ENCODE data around the gene SSX2IP. TPM values are rescaled to one million over a fixed set of nuclear protein-coding genes. Genes with fewer than 3 reads are reported as not detected.

SSX2IP gene
- total RNA-seq, 1 donor from 2014 or later, result 22.2 TPM

DNA sequence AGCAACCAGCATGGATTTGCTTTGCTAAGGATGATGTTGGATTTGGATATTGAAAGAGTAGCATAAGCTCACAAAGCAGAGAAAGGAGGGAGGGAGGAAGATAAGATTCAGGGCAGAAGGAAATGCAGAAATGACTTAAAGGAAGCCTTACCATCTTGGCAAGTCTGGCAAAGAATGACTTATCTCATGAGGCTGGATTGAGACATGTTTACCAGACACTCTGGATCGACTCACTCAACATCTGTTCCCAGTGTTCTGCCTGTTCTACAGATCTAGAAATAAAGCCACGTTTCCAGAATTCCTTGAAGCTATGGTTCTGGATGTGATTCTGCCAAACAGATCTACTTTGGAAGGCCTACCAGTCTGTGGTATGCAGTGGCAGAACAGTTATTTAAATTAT is 77.2 kb downstream of the SSX2IP start:
- H3K9me3 Mint-ChIP-seq, result peaks cover 14% of the 10 kb centered on the region
- H3K27ac Mint-ChIP-seq, result no peak overlapping the region

DNA sequence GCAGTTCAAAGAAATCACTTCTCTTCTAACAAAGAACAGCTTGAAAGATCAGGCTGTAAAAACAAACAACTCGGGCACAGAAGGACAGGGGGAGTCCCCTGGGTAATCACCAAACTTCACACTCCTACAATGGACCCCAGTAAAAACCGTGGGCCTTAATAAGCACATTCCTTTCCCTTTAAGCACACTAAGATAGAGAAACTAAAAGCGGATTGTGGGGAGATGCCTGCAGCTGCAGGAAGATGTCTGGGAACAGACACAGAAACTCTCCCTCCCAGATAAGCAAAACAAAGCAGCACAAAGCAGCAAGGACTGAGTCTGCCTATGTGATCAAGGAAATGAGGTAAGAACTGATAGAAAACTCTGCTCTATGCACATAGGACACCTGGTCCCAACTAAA is 78.5 kb downstream of the SSX2IP start:
- Mint-ChIP-seq H3K4me1 (ENCODE audit: unreplicated experiment) (peaks cover 7% of the 10 kb centered on the region), H3K4me3 (peak overlapping the region; percentile 24), H3K9me3 (peaks cover 14% of the 10 kb centered on the region), H3K36me3 (peaks cover 9% of the 10 kb centered on the region), H3K27me3 (no peaks in the 10 kb centered on the region), H3K27ac (peak overlapping the region; percentile 64)
- DNase-seq (ENCODE audit: extremely low spot score, unreplicated experiment), result no peak
- TF ChIP-seq, protein P1, sequence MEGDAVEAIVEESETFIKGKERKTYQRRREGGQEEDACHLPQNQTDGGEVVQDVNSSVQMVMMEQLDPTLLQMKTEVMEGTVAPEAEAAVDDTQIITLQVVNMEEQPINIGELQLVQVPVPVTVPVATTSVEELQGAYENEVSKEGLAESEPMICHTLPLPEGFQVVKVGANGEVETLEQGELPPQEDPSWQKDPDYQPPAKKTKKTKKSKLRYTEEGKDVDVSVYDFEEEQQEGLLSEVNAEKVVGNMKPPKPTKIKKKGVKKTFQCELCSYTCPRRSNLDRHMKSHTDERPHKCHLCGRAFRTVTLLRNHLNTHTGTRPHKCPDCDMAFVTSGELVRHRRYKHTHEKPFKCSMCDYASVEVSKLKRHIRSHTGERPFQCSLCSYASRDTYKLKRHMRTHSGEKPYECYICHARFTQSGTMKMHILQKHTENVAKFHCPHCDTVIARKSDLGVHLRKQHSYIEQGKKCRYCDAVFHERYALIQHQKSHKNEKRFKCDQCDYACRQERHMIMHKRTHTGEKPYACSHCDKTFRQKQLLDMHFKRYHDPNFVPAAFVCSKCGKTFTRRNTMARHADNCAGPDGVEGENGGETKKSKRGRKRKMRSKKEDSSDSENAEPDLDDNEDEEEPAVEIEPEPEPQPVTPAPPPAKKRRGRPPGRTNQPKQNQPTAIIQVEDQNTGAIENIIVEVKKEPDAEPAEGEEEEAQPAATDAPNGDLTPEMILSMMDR (conservative IDR thresholded peaks at IDR 0.05), result no peak

More for the DNA sequence above, 77.2 kb downstream of the SSX2IP start:
- Mint-ChIP-seq H3K36me3 (peaks cover 9% of the 10 kb centered on the region), H3K27me3 (no peaks in the 10 kb centered on the region), H3K4me3 (no peak overlapping the region), H3K4me1 (ENCODE audit: unreplicated experiment) (peaks cover 14% of the 10 kb centered on the region)
- TF ChIP-seq, protein P1 (conservative IDR thresholded peaks at IDR 0.05), result no peak
- no peak for DNase-seq (ENCODE audit: extremely low spot score, unreplicated experiment)

DNA sequence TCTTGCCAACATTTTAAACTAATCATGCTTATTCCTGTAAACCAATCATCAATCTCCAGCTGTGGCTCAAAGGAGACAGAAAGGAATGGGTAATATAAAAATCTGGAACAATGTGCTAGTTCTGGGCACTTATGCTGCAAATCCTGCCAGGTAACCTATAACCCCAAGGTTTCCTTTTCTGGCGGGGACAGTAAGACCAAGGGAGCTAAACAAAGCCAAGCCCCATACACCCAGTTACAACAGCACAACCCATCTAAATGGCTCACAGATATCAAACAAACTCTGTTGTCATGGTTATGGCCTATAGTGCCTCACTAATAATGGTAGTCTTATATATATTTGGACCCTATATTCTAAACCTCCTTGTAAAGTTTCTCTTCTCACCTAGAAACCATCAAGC is 79.2 kb downstream of the SSX2IP start:
- H3K4me1 Mint-ChIP-seq (ENCODE audit: unreplicated experiment), result peaks cover 7% of the 10 kb centered on the region
- DNase-seq (ENCODE audit: extremely low spot score, unreplicated experiment), result no peak
- H3K4me3 Mint-ChIP-seq, result no peak overlapping the region
- TF ChIP-seq, protein P1 (conservative IDR thresholded peaks at IDR 0.05), result no peak
- H3K27ac Mint-ChIP-seq, result no peak overlapping the region
- H3K9me3 Mint-ChIP-seq, result peaks cover 18% of the 10 kb centered on the region
- H3K36me3 Mint-ChIP-seq, result peaks cover 13% of the 10 kb centered on the region
- H3K27me3 Mint-ChIP-seq, result no peaks in the 10 kb centered on the region

DNA sequence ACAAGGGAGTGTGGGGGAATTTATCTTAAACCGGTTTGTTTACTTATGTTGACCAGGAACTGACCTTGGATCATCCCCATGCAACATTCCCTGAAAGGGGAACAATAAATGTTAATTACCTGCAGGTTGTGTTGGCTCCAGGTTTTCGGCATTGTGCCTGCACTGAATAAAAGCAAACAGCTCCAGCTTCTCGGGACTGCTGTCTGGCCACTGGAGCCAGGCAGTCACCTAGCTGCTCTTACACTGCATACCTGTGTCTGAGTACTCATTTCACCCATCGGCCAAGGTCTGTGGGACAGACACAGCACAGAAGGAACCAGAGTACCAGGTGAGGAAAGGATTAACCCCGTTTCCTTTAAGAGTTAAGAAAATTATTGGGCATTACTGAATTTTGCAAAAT is 83.3 kb downstream of the SSX2IP start:
- no peaks in the 10 kb centered on the region for H3K27me3 Mint-ChIP-seq
- H3K9me3 Mint-ChIP-seq, result peaks cover 23% of the 10 kb centered on the region

DNA sequence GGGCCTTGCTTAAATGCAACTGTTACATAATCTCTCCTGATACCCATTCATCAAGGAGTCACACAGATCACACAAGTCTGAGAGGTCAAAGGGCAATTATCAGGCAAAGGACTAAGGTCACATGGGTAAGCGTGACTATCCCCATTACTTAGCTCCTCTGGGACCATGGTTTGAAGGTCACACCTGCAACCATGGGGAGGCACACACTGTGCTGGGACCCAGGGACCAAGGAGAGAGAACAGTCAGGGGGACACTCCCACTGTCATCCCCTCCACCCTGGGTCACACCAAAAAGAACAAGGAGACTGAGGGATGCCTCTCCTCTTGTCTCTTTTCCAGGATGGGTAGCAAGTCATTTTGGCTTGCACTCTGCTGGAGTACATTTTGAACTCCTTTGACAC is 85.1 kb downstream of the SSX2IP start:
- TF ChIP-seq, protein P1 (conservative IDR thresholded peaks at IDR 0.05), result no peak
- Mint-ChIP-seq H3K36me3 (peaks cover 8% of the 10 kb centered on the region), H3K9me3 (peaks cover 19% of the 10 kb centered on the region), H3K27ac (no peak overlapping the region), H3K4me3 (no peak overlapping the region), H3K4me1 (ENCODE audit: unreplicated experiment) (no peaks in the 10 kb centered on the region), H3K27me3 (no peaks in the 10 kb centered on the region)
- DNase-seq (ENCODE audit: extremely low spot score, unreplicated experiment), result no peak

More for the DNA sequence above, 83.3 kb downstream of the SSX2IP start:
- Mint-ChIP-seq H3K4me3 (no peak overlapping the region), H3K27ac (no peak overlapping the region), H3K4me1 (ENCODE audit: unreplicated experiment) (peaks cover 7% of the 10 kb centered on the region), H3K36me3 (peaks cover 8% of the 10 kb centered on the region)
- TF ChIP-seq, protein P1 (conservative IDR thresholded peaks at IDR 0.05), result no peak
- no peak for DNase-seq (ENCODE audit: extremely low spot score, unreplicated experiment)

Data from type B pancreatic cell (in vitro differentiated cells).